Osteoblast (primary cell): ENCODE results near the gene TCEA3. TPM values are rescaled to one million over a fixed set of nuclear protein-coding genes. Genes with fewer than 3 reads are reported as not detected.

Experiments
- DNase-seq: peaks from one replicate; pipeline ENCODE4 v3.0.0; 2011; ENCODE audit warnings: low spot score, mixed read lengths; ENCODE audit not compliant: insufficient read length; ENCODE audit errors: missing footprints
- H2AFZ ChIP-seq: 2 replicates; pipeline ENCODE4 v1.6.0; 2011; ENCODE audit warnings: mild to moderate bottlenecking, low read length
- H3K27ac ChIP-seq: 2 replicates; pipeline ENCODE4 v1.5.1; 2011; ENCODE audit warnings: mild to moderate bottlenecking, low read depth, low read length, moderate library complexity
- H3K27me3 ChIP-seq: 2 replicates; pipeline ENCODE4 v1.6.0; 2012; ENCODE audit warnings: mild to moderate bottlenecking, control low read depth, inconsistent platforms, low read length, moderate library complexity; ENCODE audit not compliant: insufficient read depth
- H3K36me3 ChIP-seq: 2 replicates; pipeline ENCODE4 v1.5.1; 2011; ENCODE audit warnings: mild to moderate bottlenecking, low read length, control low read depth, moderate library complexity; ENCODE audit not compliant: insufficient read depth
- H3K4me1 ChIP-seq: 2 replicates; pipeline ENCODE4 v1.5.1; 2011; ENCODE audit warnings: mild to moderate bottlenecking, low read length, control low read depth, moderate library complexity; ENCODE audit not compliant: insufficient read depth
- H3K4me2 ChIP-seq: 2 replicates; pipeline ENCODE4 v1.6.0; 2011; ENCODE audit warnings: mild to moderate bottlenecking, low read length; ENCODE audit not compliant: insufficient read depth
- H3K4me3 ChIP-seq: fragments of 200-600 bp; sonication (generic); 3 replicates; pipeline ENCODE4 v1.5.1; 2012; ENCODE audit warnings: mild to moderate bottlenecking, low read length, inconsistent platforms; ENCODE audit not compliant: insufficient read depth
- H3K79me2 ChIP-seq: 2 replicates; pipeline ENCODE4 v1.6.0; 2012; ENCODE audit warnings: mild to moderate bottlenecking, low read length, control low read depth, inconsistent platforms; ENCODE audit not compliant: insufficient read depth
- H3K9me3 ChIP-seq: 2 replicates; pipeline ENCODE4 v1.5.1; 2011; ENCODE audit warnings: low read depth, low read length, control low read depth
- H4K20me1 ChIP-seq: 2 replicates; pipeline ENCODE4 v1.6.0; 2012; ENCODE audit warnings: mild to moderate bottlenecking, low read length, control low read depth; ENCODE audit not compliant: insufficient read depth
- CTCF ChIP-seq: IDR thresholded peaks from 2 replicates; pipeline ENCODE4 v1.5.1; 2011; ENCODE audit warnings: mild to moderate bottlenecking, low read depth, low read length, moderate library complexity; ENCODE audit errors: extremely low read depth
- total RNA-seq: library from RNA; depleted of rRNA; stranded (reverse); fragments of >200 nt; gene quantifications from 2 replicates; pipeline ENCODE4 v1.2.3, GENCODE V29; 2012

TCEA3 gene
- total RNA-seq, 1 donor: 31.5 TPM

DNA sequence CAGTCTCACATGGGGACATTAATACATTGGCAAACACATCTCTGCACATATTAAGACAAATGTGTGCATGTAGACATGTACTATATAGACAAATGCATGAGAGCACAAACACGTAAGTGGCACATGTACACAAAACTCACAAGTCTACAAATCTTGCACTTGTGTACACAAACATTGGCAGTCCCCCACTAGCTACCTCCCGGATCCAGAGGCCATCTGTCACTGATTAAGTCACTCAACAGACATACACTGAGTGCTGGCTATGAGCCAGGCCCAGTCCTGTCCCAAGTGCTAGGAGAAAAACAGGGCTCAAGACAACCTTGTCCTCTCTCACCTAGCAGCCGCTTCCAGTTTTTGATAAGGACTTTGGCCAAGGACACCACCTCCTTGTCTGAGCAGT, 7.0 kb downstream of the TCEA3 start:
- Histone ChIP-seq H3K27ac (no peak overlapping the region), H3K36me3 (peaks cover 6% of the 10 kb centered on the region), H3K79me2 (peaks cover 4% of the 10 kb centered on the region), H2AFZ (no peak overlapping the region), H3K9me3 (no peaks in the 10 kb centered on the region), H3K27me3 (no peaks in the 10 kb centered on the region), H3K4me2 (no peak overlapping the region), H4K20me1 (no peaks in the 10 kb centered on the region), H3K4me1 (peaks cover 9% of the 10 kb centered on the region), H3K4me3 (no peak overlapping the region)
- TF ChIP-seq CTCF: no peak
- DNase-seq: no peak

DNA sequence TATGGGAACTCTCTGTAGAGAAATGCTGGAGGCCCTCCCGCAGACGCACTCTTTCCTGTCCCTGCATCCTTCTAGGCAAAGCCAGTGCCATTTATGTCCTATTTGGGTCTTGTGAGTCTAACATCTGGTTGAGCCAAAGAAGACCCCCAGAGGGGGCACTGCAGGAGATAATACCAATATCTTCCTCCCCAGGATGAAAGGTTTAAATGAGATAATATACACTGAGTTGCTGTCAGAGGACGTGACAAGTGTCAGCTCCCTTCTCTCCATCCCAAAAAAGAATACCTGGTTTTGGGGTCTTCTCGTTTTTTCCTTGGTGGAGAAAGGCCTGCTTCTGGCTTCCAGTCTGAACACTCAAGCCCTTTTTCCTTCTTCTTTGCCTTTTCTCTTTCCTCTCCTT, 7.6 kb downstream of the TCEA3 start:
- Histone ChIP-seq H3K27me3 (no peaks in the 10 kb centered on the region), H3K4me2 (no peak overlapping the region), H3K9me3 (no peaks in the 10 kb centered on the region), H3K27ac (no peak overlapping the region), H2AFZ (no peak overlapping the region), H3K79me2 (peaks cover 4% of the 10 kb centered on the region), H3K36me3 (peaks cover 6% of the 10 kb centered on the region), H3K4me3 (no peak overlapping the region), H3K4me1 (peaks cover 4% of the 10 kb centered on the region), H4K20me1 (no peaks in the 10 kb centered on the region)
- no peak for DNase-seq
- no peak for TF ChIP-seq CTCF

- no peaks in the 10 kb centered on the region for H3K79me2 ChIP-seq
- H4K20me1 ChIP-seq: no peaks in the 10 kb centered on the region
- H3K4me1 ChIP-seq: peaks cover 31% of the 10 kb centered on the region
- no peaks in the 10 kb centered on the region for H3K9me3 ChIP-seq
- DNase-seq: no peak
- H3K27me3 ChIP-seq: no peaks in the 10 kb centered on the region
- no peak overlapping the region for H3K4me2 ChIP-seq
- H3K4me3 ChIP-seq: no peak overlapping the region
- TF ChIP-seq CTCF: no peak
- H3K27ac ChIP-seq: no peak overlapping the region
- H3K36me3 ChIP-seq: no peaks in the 10 kb centered on the region
- H2AFZ ChIP-seq: no peak overlapping the region
These were observed 15.7 kb downstream of the TCEA3 start for GRCh38 chr1:23408797-23409290.

DNA sequence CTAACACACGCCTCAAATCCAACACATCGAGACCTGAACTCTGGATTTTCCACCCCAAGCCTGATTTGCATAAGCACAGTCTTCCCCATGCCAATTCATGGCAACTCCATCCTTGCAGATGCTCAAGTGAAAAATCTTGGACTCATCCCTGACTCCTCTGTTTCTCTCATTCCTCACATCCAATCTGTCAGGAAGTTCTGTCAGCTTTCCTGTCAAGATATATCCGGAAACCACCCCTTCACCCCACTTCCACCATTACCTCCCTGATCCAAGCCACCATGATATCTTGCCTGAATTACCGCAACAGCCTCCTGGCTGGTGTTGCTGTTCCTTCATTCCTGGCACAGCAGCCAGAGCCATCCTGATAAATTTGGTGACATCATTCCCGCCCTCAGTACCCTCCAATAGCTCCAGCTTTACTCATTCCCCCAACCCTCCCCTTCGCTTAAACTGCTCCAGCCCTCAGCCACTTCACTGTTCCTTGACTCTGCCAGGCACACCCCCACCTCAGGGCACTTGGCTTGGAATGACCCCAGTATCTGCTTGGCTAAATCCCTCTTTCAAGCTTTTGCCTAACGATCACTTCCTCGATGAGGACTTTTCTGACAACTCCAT, 17.4 kb downstream of the TCEA3 start:
- TF ChIP-seq CTCF: no peak
- H3K4me2 ChIP-seq: no peak overlapping the region
- peaks cover 47% of the 10 kb centered on the region for H3K4me1 ChIP-seq
- no peak overlapping the region for H3K4me3 ChIP-seq
- H3K9me3 ChIP-seq: no peaks in the 10 kb centered on the region
- no peak overlapping the region for H3K27ac ChIP-seq
- no peak overlapping the region for H2AFZ ChIP-seq
- H3K27me3 ChIP-seq: no peaks in the 10 kb centered on the region
- no peaks in the 10 kb centered on the region for H4K20me1 ChIP-seq
- no peaks in the 10 kb centered on the region for H3K36me3 ChIP-seq
- no peaks in the 10 kb centered on the region for H3K79me2 ChIP-seq
- DNase-seq: no peak
